IMR-90 (cell line): ENCODE data around the gene CMIP. TPM values are rescaled to one million over a fixed set of nuclear protein-coding genes. Genes with fewer than 3 reads are reported as not detected.

ENCODE experiments used
- ATAC-seq: fragments of 200-7000 bp; cut with Tn5 transposase; 2 replicates; pipeline ENCODE4 v1.9.1; 2020; ENCODE audit warnings: low read depth, mild to moderate bottlenecking, moderate library complexity
- BruUV-seq: library from RNA; stranded (reverse); fragments of 400-500 nt; replicated peaks from 2 replicates; lab custom pipeline; 2021; lab: Mats Ljungman, UMichigan
- CTCF ChIA-PET: fragments of 300-600 bp; formaldehyde crosslinking; extraction: SDS; loops from one replicate; lab custom pipeline; 2021; ENCODE audit warnings: antibody characterized with exemption; lab: Yijun Ruan, JAX
- POLR2A ChIA-PET: fragments of 300-600 bp; sonication (Branson Sonifier 250); formaldehyde crosslinking; loops from one replicate; lab custom pipeline; 2022; ENCODE audit warnings: antibody characterized with exemption; ENCODE audit not compliant: unreplicated experiment; lab: Charles Lee
- DNase-seq: peaks from one replicate; pipeline ENCODE4 v3.0.0; 2013
- H2AFZ ChIP-seq: replicated peaks from 2 replicates; pipeline ENCODE3; 2013; ENCODE audit warnings: low read length, mild to moderate bottlenecking; ENCODE audit not compliant: poor library complexity
- H2AK5ac ChIP-seq: 2 replicates; pipeline ENCODE4 v1.6.1; 2013; ENCODE audit warnings: low read depth, low read length, inconsistent platforms
- H2AK9ac ChIP-seq: replicated peaks from 2 replicates; pipeline ENCODE3; 2013; ENCODE audit warnings: mild to moderate bottlenecking, low read depth, low read length, moderate library complexity; ENCODE audit not compliant: poor library complexity
- H2BK120ac ChIP-seq: 2 replicates; pipeline ENCODE4 v1.6.1; 2013; ENCODE audit warnings: low read depth, low read length, inconsistent platforms
- H2BK15ac ChIP-seq: 3 replicates; pipeline ENCODE4 v1.6.1; 2013; ENCODE audit warnings: low read depth, low read length, inconsistent platforms
- H2BK20ac ChIP-seq: 2 replicates; pipeline ENCODE4 v1.6.1; 2013; ENCODE audit warnings: low read depth, mild to moderate bottlenecking, inconsistent platforms, low read length, moderate library complexity
- H2BK5ac ChIP-seq: 2 replicates; pipeline ENCODE4 v1.6.1; 2013; ENCODE audit warnings: mild to moderate bottlenecking, low read depth, low read length, inconsistent platforms; ENCODE audit not compliant: poor library complexity, severe bottlenecking
- H3K14ac ChIP-seq: replicated peaks from 2 replicates; pipeline ENCODE4 v1.6.1; 2013; ENCODE audit warnings: low read depth, low read length, inconsistent platforms
- H3K18ac ChIP-seq: 2 replicates; pipeline ENCODE4 v1.6.1; 2013; ENCODE audit warnings: low read depth, low read length, control low read depth
- H3K23ac ChIP-seq: 2 replicates; pipeline ENCODE4 v1.6.1; 2013; ENCODE audit warnings: low read depth, low read length, inconsistent platforms
- H3K27ac ChIP-seq: 2 replicates; pipeline ENCODE4 v1.5.1; 2013; ENCODE audit warnings: mild to moderate bottlenecking, control low read depth, low read length; ENCODE audit not compliant: insufficient read depth
- H3K27me3 ChIP-seq: 2 replicates; pipeline ENCODE4 v1.6.1; 2013; ENCODE audit warnings: low read length; ENCODE audit not compliant: control insufficient read depth, insufficient read depth
- H3K36me3 ChIP-seq: 2 replicates; pipeline ENCODE4 v1.6.1; 2013; ENCODE audit warnings: low read length, mixed read lengths; ENCODE audit not compliant: control insufficient read depth, insufficient read depth
- H3K4ac ChIP-seq: 2 replicates; pipeline ENCODE4 v1.6.1; 2013; ENCODE audit warnings: low read depth, low read length, inconsistent platforms
- H3K4me1 ChIP-seq: 2 replicates; pipeline ENCODE4 v1.6.1; 2013; ENCODE audit warnings: low read length, mixed read lengths; ENCODE audit not compliant: control insufficient read depth, insufficient read depth
- H3K4me2 ChIP-seq: 2 replicates; pipeline ENCODE4 v1.6.1; 2013; ENCODE audit warnings: low read depth, mild to moderate bottlenecking, control low read depth, low read length, moderate library complexity
- H3K4me3 ChIP-seq: 2 replicates; pipeline ENCODE4 v1.5.1; 2013; ENCODE audit warnings: low read depth, mild to moderate bottlenecking, control low read depth, low read length, moderate library complexity; ENCODE audit not compliant: insufficient read depth
- H3K56ac ChIP-seq: 2 replicates; pipeline ENCODE4 v1.6.1; 2013; ENCODE audit warnings: low read length, inconsistent platforms; ENCODE audit not compliant: insufficient read depth; ENCODE audit errors: extremely low read depth
- H3K79me1 ChIP-seq, 2 experiments: 2 replicates each; pipeline ENCODE4 v1.6.1; 2013; ENCODE audit warnings: low read length in 2 of 2, inconsistent platforms in 1 of 2, low read depth in 1 of 2
- H3K9ac ChIP-seq: 2 replicates; pipeline ENCODE4 v1.6.1; 2013; ENCODE audit warnings: low read depth, low read length, control low read depth
- H3K9me1 ChIP-seq: 2 replicates; pipeline ENCODE4 v1.6.1; 2013; ENCODE audit warnings: low read length, inconsistent platforms; ENCODE audit not compliant: insufficient read depth
- H3K9me3 ChIP-seq: 2 replicates; pipeline ENCODE4 v1.6.1; 2013; ENCODE audit warnings: low read length; ENCODE audit not compliant: control insufficient read depth, insufficient read depth
- H4K20me1 ChIP-seq: 2 replicates; pipeline ENCODE4 v1.6.1; 2013; ENCODE audit warnings: low read length, inconsistent platforms; ENCODE audit not compliant: insufficient read depth
- H4K5ac ChIP-seq: 2 replicates; pipeline ENCODE4 v1.6.1; 2013; ENCODE audit warnings: mild to moderate bottlenecking, low read depth, low read length, control low read depth
- H4K8ac ChIP-seq, 2 experiments: 2 replicates each; pipeline ENCODE4 v1.6.1; 2013; ENCODE audit warnings: low read depth in 2 of 2, low read length in 2 of 2, control low read depth in 1 of 2, inconsistent platforms in 1 of 2
- H4K91ac ChIP-seq: 2 replicates; pipeline ENCODE4 v1.6.1; 2013; ENCODE audit warnings: low read depth, low read length, inconsistent platforms; ENCODE audit not compliant: insufficient read depth
- CHD1 ChIP-seq: IDR thresholded peaks from 2 replicates; pipeline ENCODE4 v1.6.1; 2012; ENCODE audit warnings: low read depth, low read length, improper control_type of control experiment
- FOS ChIP-seq: fragments of 150-350 bp; IDR thresholded peaks from 2 replicates; pipeline ENCODE4 v1.6.1; 2016; ENCODE audit warnings: low read depth, low read length
- MAZ ChIP-seq: IDR thresholded peaks from 2 replicates; pipeline ENCODE4 v1.6.1; 2012; ENCODE audit warnings: low read depth, mild to moderate bottlenecking, low read length, improper control_type of control experiment, moderate library complexity, borderline replicate concordance
- RAD21 ChIP-seq: IDR thresholded peaks from 2 replicates; pipeline ENCODE4 v1.6.1; 2012; ENCODE audit warnings: low read length, improper control_type of control experiment
- WGBS, 2 experiments: methylation state at CpG; one replicate each; pipeline versions ENCODE4 v1.1.5 to v1.1.7; 2013; ENCODE audit warnings: missing lambda C conversion rate in 2 of 2; ENCODE audit not compliant: insufficient read length in 1 of 2; ENCODE audit errors: extremely low coverage in 2 of 2; 5-methylcytosine and 5-hydroxymethylcytosine counted together
- dilution Hi-C: fragments of 300-500 bp; cut with HindIII; formaldehyde crosslinking; loops from one replicate; pipeline ENCODE4 v1.14.3; 2018; ENCODE audit warnings: low sequenced_read_pairs; ENCODE audit not compliant: unreplicated experiment
- in situ Hi-C: fragments of 300-500 bp; cut with MboI; formaldehyde crosslinking; loops from 3 replicates; pipeline ENCODE4 v1.14.3; 2019; ENCODE audit warnings: low sequenced_read_pairs, inconsistent platforms, mixed read lengths
- intact Hi-C: fragments of 100-400 bp; cut with micrococcal nuclease; formaldehyde crosslinking; loops from 2 replicates; pipeline ENCODE4 v1.10.0; 2022
- polyA plus RNA-seq, 3 experiments: library from polyadenylated mRNA; depleted of rRNA; stranded (reverse); fragments of >200 nt; gene quantifications; 2 replicates each; pipeline ENCODE4 v1.2.3, GENCODE V29; 2012; ENCODE audit warnings: low replicate concordance in 1 of 3
- total RNA-seq: library from RNA; depleted of rRNA; stranded (reverse); fragments of >200 nt; gene quantifications from 2 replicates; pipeline ENCODE4 v1.2.3, GENCODE V29; 2012

Gene CMIP
- total and polyA plus RNA-seq, 2 of the 4 experiments (the other 2 are of a cell fraction), result 3.2 to 11.6 TPM

- intact Hi-C loops (no loop called here), in situ Hi-C loops (no loop called here), dilution Hi-C loops (no loop called here)
- Histone ChIP-seq H3K9ac (peak overlapping the region; percentile 10; the same call in 1 of the 2 replicates), H3K79me1 (peaks cover 20 to 68% of the 10 kb centered on the region in 2 experiments), H3K36me3 (no peaks in the 10 kb centered on the region), H2BK15ac (peak overlapping the region; percentile 72; the same call in 1 of the 3 replicates), H3K4ac (peak overlapping the region; percentile 66), H2AFZ (peak overlapping the region; percentile 35), H3K4me2 (peak overlapping the region; percentile 26), H2BK120ac (peak overlapping the region; percentile 65), H3K14ac (peak overlapping the region; percentile 64), H3K4me3 (no peak overlapping the region), H2BK5ac (peak overlapping the region; percentile 32), H4K91ac (peak overlapping the region; percentile 66; the same call in 1 of the 2 replicates), H3K27ac (peak overlapping the region; percentile 29), H2BK20ac (peak overlapping the region; percentile 61; the same call in 1 of the 2 replicates), H3K56ac (no peak overlapping the region), H2AK5ac (peak overlapping the region; percentile 74), H3K9me1 (peaks cover 27% of the 10 kb centered on the region), H3K23ac (peak overlapping the region; percentile 59; the same call in 1 of the 2 replicates), H3K9me3 (no peaks in the 10 kb centered on the region), H3K18ac (0 out of 2 replicates have a peak overlapping the region, but pooled peaks have one; percentile 36), H2AK9ac (peak overlapping the region; percentile 43), H4K20me1 (peaks cover 67% of the 10 kb centered on the region), H3K27me3 (no peaks in the 10 kb centered on the region), H3K4me1 (peaks cover 7% of the 10 kb centered on the region), H4K5ac (0 out of 2 replicates have a peak overlapping the region, but pooled peaks have one; percentile 21), H4K8ac (peak overlapping the region; percentile 15 to 48; a peak in 3 of 4 replicates)
- ChIA-PET CTCF (interaction anchor here (0.8 to 1.0 kb wide), 2 partner anchors 32 to 122 kb away, joined by 3 to 5 read pairs; no protein-coding TSS in a partner anchor), POLR2A (interaction anchor here (0.5 kb wide), 1 partner anchor 44 kb away, joined by 5 read pairs; no protein-coding TSS in a partner anchor)
- TF ChIP-seq CHD1 (no peak), MAZ (no peak), RAD21 (0 out of 2 replicates have a peak, but pooled peaks have one; percentile 16), FOS (peak; percentile 49; the same call in 1 of the 2 replicates)
- WGBS, 2 experiments, result 0% methylated on average over 1 of the region's 13 CpGs; no CpG with 5 or more reads in 1 of the 2 experiments
- BruUV-seq, result no TSS peak
- ATAC-seq, result peak; percentile 86
- peak; percentile 43 for DNase-seq
Measured at GRCh38 chr16:81567987-81568748, 123.6 kb downstream of the CMIP start.
